Mucosa of descending colon (tissue), 3 donors: Measurements from ENCODE around the gene GMPPA. TPM values are rescaled to one million over a fixed set of nuclear protein-coding genes. Genes with fewer than 3 reads are reported as not detected.

ENCODE experiments used
- ATAC-seq: fragments of 200-7000 bp; cut with Tn5 transposase; one replicate; pipeline ENCODE4 v1.9.1; 2020; ENCODE audit warnings: mild to moderate bottlenecking, moderate library complexity
- DNase-seq, 3 donors: peaks; one replicate each; pipeline ENCODE4 v3.0.0-alpha.2; 2020
- H3K36me3 ChIP-seq: fragments of 200-600 bp; one replicate; pipeline ENCODE4 v1.8.0; 2021; ENCODE audit warnings: low read depth, mild to moderate bottlenecking
- H3K4me1 ChIP-seq: fragments of 200-600 bp; one replicate; pipeline ENCODE4 v1.8.0; 2021; ENCODE audit warnings: low read depth, mild to moderate bottlenecking
- H3K4me3 ChIP-seq: fragments of 200-600 bp; one replicate; pipeline ENCODE4 v1.8.0; 2021; ENCODE audit warnings: mild to moderate bottlenecking
- H3K9me3 ChIP-seq: fragments of 200-600 bp; one replicate; pipeline ENCODE4 v1.8.0; 2021; ENCODE audit warnings: mild to moderate bottlenecking
- intact Hi-C, 2 donors: fragments of 100-400 bp; cut with DNase I in 1 of 2; cut with micrococcal nuclease in 1 of 2; formaldehyde crosslinking; loops; one replicate each; pipeline versions ENCODE4 v1.11.0 to v1.11.1; 2022; cut with DNase I, micrococcal nuclease
- total RNA-seq, 3 donors: library from RNA; stranded (reverse); fragmentation: NEBNext Ultra II Directional in 2 of 3; extraction: Animal tissue kit (Norgen Biotek cat#: 25700) in 2 of 3; gene quantifications; one replicate each; pipeline versions ENCODE4 v1.2.1 to v1.2.4, GENCODE V29; 2021 to 2023
- TF ChIP-seq, protein P1 (sequence below): fragments of 200-600 bp; IDR thresholded peaks from one replicate; pipeline ENCODE4 v1.8.0; 2022; ENCODE audit warnings: antibody characterized with exemption, mild to moderate bottlenecking
- donor health status: DM: no; HTN: no; CAD: no; lungs with moderate emphysema.
- donor health status: DM: no; HTN: no; CAD: no.
- donor health status: DM: no; HTN: yes; CAD: no.

GMPPA gene
- total RNA-seq, 3 donors from 2014 or later, result 33.6 to 52.6 (median 43.6) TPM

GRCh38 chr2:219514196-219514761 lies 15.6 kb downstream of the GMPPA start, which contains the start of gene ASIC4:
TSS of gene ASIC4 (plus strand) at chr2:219514482. CDS start at chr2:219514725, 243 bp downstream.
- Histone ChIP-seq H3K36me3 (no peaks in the 10 kb centered on the region), H3K4me1 (peaks cover 12% of the 10 kb centered on the region), H3K9me3 (no peaks in the 10 kb centered on the region), H3K4me3 (no peak within 1 kb of the TSS)
- TF ChIP-seq, protein P1, sequence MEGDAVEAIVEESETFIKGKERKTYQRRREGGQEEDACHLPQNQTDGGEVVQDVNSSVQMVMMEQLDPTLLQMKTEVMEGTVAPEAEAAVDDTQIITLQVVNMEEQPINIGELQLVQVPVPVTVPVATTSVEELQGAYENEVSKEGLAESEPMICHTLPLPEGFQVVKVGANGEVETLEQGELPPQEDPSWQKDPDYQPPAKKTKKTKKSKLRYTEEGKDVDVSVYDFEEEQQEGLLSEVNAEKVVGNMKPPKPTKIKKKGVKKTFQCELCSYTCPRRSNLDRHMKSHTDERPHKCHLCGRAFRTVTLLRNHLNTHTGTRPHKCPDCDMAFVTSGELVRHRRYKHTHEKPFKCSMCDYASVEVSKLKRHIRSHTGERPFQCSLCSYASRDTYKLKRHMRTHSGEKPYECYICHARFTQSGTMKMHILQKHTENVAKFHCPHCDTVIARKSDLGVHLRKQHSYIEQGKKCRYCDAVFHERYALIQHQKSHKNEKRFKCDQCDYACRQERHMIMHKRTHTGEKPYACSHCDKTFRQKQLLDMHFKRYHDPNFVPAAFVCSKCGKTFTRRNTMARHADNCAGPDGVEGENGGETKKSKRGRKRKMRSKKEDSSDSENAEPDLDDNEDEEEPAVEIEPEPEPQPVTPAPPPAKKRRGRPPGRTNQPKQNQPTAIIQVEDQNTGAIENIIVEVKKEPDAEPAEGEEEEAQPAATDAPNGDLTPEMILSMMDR, result no peak
- intact Hi-C loops, result no loop called here
- peak in 1 of 3 donors; percentile 46 for DNase-seq
- ATAC-seq, result peak; percentile 2

- peak in 1 of 3 donors; percentile 49 for DNase-seq
- H3K4me1 ChIP-seq, result peaks cover 8% of the 10 kb centered on the region
- ATAC-seq, result no peak
- no peaks in the 10 kb centered on the region for H3K9me3 ChIP-seq
- no peaks in the 10 kb centered on the region for H3K36me3 ChIP-seq
- TF ChIP-seq, protein P1, result no peak
- no peak overlapping the region for H3K4me3 ChIP-seq
- intact Hi-C loops, result no loop called here
Measured at GRCh38 chr2:219514836-219515235, 16.1 kb downstream of the GMPPA start.

DNA sequence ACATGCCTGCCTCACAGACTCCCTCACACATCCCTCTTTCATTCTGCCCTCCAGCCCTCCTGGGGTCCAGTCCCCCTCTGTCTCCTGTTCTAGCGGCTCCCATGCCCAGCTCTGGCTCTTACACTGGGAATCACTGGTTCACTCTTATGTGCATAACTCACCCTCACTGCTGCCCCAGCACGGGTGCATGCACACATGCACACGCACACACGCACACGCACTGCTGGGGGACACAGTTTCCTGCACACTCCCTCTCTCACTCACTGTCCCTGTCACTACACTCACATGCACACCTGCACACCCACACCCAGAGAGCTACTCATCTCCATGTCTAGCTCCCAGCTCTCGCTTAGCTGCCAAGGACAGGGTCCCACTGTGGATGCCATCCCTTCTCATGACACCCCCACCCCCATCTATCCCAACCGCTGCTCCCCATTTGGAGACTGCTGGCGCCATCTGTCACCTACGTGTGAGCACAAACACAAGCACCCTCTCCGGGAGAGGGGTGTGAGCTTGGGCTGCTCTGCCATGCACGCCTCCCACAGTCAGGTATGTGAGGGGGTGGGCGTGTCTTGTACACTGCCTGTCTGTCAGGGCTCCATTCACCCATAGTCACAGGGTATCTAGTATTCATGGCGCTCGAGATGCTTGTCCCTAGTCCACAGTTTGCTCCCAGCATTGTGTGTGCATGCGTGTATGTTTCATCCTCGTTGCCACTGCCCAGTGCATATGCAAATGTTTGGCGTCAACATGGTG lies 17.4 kb downstream of the GMPPA start:
- H3K4me3 ChIP-seq, result no peak overlapping the region
- no peak for ATAC-seq
- TF ChIP-seq, protein P1, result no peak
- no peaks in the 10 kb centered on the region for H3K36me3 ChIP-seq
- H3K9me3 ChIP-seq, result no peaks in the 10 kb centered on the region
- peaks cover 2% of the 10 kb centered on the region for H3K4me1 ChIP-seq
- intact Hi-C loops, result no loop called here
- DNase-seq, result peak in 1 of 3 donors; percentile 23

DNA sequence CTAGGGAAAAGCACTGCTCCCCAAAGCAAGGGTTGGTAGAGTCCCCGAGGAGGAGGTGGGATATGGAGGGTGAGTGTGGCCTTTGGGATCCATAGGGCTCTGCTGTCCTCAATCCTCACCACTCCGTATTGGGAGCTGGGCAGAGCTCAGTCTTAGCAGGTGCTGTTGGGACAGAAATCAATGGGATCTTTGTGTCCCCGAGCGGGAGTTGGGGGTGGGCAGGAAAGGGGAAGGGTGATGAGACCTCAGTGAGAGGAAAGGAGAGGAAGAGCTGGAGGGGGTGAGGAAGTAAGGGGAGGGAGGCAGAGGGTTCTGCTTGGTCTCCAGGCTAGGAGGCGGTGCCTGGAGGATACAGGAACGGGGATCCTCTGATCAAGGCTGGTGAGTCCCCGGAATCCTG lies 18.2 kb downstream of the GMPPA start:
- H3K9me3 ChIP-seq, result no peaks in the 10 kb centered on the region
- TF ChIP-seq, protein P1, result no peak
- intact Hi-C loops, result no loop called here
- peaks cover 2% of the 10 kb centered on the region for H3K4me1 ChIP-seq
- DNase-seq, result no peak
- ATAC-seq, result no peak
- no peak overlapping the region for H3K4me3 ChIP-seq
- H3K36me3 ChIP-seq, result no peaks in the 10 kb centered on the region

DNA sequence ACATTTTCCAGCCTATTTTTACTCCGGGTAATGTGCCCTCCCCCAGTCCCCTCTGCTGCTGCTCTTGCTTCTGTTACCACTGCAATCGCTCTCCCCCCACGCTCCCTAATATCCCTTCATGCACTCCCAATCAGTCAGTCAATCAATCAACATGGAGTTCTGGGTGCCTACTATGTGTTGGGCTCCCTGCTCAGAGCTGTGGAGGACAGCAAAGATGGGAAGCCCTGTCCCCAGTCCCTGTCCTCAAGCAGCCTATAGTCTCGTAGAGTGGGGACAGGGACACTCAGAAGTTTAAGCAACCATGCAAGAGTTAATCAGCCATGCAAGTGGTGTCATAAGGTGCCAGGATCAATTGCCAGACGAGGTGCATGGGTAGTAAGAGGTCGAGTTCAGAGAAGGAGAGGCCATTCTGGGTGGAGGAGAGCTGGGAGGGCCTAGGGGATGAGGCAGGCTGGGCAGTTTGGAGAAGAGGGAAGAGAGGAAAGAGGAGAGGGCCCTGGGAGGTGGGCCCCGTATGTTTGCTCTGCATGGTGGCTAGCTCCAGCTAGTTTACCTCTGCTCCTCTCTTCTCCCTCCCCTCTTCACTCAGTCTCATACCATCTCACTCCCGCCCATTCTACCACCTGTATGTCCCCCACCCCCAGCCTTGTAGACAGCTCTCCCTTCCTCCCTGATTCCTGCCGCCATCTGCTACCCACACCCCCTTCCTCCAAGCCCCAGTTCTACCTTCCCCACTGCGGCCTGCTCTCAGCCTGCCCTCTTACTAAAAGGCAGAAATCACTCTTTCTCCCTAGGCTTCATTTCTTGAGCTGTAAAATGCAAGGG lies 19.5 kb downstream of the GMPPA start:
- intact Hi-C loops, result no loop called here
- peaks cover 2% of the 10 kb centered on the region for H3K4me1 ChIP-seq
- H3K36me3 ChIP-seq, result no peaks in the 10 kb centered on the region
- DNase-seq, result no peak
- ATAC-seq, result no peak
- TF ChIP-seq, protein P1, result no peak
- no peak overlapping the region for H3K4me3 ChIP-seq
- no peaks in the 10 kb centered on the region for H3K9me3 ChIP-seq
